ENCODE measurements around the gene CERS2.

- TF ChIP-seq, protein P1, sequence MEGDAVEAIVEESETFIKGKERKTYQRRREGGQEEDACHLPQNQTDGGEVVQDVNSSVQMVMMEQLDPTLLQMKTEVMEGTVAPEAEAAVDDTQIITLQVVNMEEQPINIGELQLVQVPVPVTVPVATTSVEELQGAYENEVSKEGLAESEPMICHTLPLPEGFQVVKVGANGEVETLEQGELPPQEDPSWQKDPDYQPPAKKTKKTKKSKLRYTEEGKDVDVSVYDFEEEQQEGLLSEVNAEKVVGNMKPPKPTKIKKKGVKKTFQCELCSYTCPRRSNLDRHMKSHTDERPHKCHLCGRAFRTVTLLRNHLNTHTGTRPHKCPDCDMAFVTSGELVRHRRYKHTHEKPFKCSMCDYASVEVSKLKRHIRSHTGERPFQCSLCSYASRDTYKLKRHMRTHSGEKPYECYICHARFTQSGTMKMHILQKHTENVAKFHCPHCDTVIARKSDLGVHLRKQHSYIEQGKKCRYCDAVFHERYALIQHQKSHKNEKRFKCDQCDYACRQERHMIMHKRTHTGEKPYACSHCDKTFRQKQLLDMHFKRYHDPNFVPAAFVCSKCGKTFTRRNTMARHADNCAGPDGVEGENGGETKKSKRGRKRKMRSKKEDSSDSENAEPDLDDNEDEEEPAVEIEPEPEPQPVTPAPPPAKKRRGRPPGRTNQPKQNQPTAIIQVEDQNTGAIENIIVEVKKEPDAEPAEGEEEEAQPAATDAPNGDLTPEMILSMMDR (IDR thresholded peaks at IDR 0.05), result peak; percentile 66 to 91 (median 73)
- TF ChIP-seq POLR2A (IDR thresholded peaks at IDR 0.05), result no peak
Observed at GRCh38 chr1:150995896-150996295, 21.3 kb upstream of the CERS2 start.
